Spleen (tissue), 7 donors: Measurements from ENCODE around the gene KATNAL1.

Source experiments
- POLR2A ChIP-seq, 3 donors: fragments of 450-650 bp; IDR thresholded peaks; one replicate each; pipeline ENCODE4 v1.5.1; 2017; ENCODE audit warnings: antibody characterized with exemption in 3 of 3, mild to moderate bottlenecking in 1 of 3
- POLR2AphosphoS5 ChIP-seq, 3 donors: sonication (generic); formaldehyde crosslinking; IDR thresholded peaks; one replicate each; pipeline ENCODE4 v1.5.1; 2017; ENCODE audit warnings: antibody characterized with exemption in 3 of 3
- TF ChIP-seq, protein P1 (sequence below), 11 experiments: fragments of 200-600 bp in 7 of 11; fragments of 450-650 bp in 4 of 11; sonication (generic) in 4 of 11; IDR thresholded peaks in 8 of 11; conservative IDR thresholded peaks in 3 of 11; 1 replicate in 7 of 11; 2 replicates in 4 of 11; pipeline versions ENCODE4 v1.4.0 to v1.8.0; 2016 to 2021; ENCODE audit warnings: antibody characterized with exemption in 11 of 11, inconsistent platforms in 4 of 11, mild to moderate bottlenecking in 1 of 11
- donor health status: DM: no; HTN: no; CAD: no; lungs with moderate emphysema.
- donor health status: DM: no; HTN: no; CAD: no.
- donor health status: DM: no; HTN: no; CAD: no.

DNA sequence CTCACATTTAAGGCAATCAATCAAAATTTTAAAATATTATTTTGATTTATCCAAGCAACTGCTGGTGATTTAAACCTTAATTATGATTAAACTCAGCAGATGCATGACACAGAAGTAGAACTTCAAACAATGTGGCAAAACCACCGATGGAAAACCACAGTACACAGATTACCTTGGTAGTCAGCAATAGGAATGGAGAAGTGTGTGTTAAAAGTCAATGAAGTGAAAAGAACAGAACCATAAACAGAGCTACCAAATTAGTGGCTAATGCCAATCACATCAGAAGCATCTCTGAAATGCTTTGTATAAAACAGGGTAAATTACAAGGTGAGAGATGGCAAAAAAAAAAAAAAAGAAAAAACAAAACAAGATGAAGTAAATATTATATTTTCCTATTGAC is 31.2 kb downstream of the KATNAL1 start:
- TF ChIP-seq, protein P1, sequence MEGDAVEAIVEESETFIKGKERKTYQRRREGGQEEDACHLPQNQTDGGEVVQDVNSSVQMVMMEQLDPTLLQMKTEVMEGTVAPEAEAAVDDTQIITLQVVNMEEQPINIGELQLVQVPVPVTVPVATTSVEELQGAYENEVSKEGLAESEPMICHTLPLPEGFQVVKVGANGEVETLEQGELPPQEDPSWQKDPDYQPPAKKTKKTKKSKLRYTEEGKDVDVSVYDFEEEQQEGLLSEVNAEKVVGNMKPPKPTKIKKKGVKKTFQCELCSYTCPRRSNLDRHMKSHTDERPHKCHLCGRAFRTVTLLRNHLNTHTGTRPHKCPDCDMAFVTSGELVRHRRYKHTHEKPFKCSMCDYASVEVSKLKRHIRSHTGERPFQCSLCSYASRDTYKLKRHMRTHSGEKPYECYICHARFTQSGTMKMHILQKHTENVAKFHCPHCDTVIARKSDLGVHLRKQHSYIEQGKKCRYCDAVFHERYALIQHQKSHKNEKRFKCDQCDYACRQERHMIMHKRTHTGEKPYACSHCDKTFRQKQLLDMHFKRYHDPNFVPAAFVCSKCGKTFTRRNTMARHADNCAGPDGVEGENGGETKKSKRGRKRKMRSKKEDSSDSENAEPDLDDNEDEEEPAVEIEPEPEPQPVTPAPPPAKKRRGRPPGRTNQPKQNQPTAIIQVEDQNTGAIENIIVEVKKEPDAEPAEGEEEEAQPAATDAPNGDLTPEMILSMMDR (IDR thresholded peaks at IDR 0.05 in 8 of 11, conservative IDR thresholded peaks at IDR 0.05 in 3 of 11), result no peak
- no peak for TF ChIP-seq POLR2A (IDR thresholded peaks at IDR 0.05)
- no peak for TF ChIP-seq POLR2AphosphoS5 (IDR thresholded peaks at IDR 0.05)
